ENCODE measurements around the gene STAT4.

The STAT4 gene

DNA sequence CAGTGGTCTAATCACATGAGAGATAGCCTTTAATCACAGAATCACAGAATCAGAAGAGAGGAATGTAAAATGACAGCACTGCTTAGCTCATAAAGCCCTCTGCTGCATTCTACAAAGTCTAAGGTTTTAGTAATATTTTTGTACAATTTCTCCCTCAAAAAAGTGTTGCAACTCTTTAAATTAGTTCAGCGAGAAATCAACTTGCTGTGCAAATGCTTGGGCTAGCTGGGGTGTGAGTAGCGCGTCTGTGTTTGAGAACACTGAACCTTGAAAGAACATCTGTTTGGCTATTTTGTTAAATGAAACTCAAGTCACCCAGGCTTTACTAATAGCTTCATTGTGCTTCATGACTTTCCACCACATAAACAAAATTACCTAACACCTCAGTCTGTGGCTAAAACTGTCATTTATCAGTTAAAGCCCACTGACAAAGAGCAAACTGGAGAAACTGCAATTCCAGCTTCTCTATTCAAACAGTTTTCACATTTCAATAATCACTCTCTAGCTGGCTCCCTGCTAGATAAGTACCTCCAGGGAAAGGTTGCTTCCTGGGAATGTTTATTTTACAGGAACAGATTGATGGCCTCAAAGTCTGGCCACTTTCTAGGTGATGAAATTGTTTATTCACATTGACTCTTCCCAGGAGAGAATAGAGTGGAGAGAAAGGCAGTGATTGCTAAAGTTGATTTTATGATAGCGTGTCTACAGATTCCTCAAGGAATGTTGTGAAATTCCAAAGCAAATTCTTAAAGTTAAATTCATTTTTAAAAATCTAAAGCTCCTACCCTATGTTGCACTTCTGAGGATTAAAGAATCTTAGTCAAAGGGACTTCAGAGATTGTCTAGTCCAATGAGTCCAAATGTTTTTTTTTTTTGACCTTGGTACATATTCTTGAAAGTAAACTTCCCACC, 100.8 kb downstream of the STAT4 start:
- H3K4me3 ChIP-seq = no peak overlapping the region
- H3K27ac ChIP-seq = peak overlapping the region in 1 of 2 donors; percentile 47
- TF ChIP-seq, protein P1, sequence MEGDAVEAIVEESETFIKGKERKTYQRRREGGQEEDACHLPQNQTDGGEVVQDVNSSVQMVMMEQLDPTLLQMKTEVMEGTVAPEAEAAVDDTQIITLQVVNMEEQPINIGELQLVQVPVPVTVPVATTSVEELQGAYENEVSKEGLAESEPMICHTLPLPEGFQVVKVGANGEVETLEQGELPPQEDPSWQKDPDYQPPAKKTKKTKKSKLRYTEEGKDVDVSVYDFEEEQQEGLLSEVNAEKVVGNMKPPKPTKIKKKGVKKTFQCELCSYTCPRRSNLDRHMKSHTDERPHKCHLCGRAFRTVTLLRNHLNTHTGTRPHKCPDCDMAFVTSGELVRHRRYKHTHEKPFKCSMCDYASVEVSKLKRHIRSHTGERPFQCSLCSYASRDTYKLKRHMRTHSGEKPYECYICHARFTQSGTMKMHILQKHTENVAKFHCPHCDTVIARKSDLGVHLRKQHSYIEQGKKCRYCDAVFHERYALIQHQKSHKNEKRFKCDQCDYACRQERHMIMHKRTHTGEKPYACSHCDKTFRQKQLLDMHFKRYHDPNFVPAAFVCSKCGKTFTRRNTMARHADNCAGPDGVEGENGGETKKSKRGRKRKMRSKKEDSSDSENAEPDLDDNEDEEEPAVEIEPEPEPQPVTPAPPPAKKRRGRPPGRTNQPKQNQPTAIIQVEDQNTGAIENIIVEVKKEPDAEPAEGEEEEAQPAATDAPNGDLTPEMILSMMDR (IDR thresholded peaks at IDR 0.05) = no peak
- no peak for DNase-seq (ENCODE audit: low spot score)

DNA sequence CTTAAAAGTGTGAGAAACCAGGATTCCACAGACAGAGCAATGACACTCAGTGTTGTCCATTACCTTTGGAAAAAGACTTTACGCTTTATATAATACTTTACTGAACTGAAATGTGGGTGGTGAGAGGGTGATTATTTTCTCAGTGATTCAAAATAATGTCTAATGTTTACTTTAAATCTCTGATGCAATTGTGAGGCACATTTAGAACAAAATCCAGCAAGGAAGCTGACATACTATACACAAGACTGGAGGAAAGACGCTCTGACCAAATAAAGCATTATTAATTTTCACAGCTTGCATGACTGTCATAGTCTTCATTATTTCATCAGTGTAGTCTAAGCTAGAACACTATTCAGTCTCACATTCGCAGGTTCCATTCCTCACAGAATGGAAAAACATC, 102.7 kb downstream of the STAT4 start:
- TF ChIP-seq, protein P1 (IDR thresholded peaks at IDR 0.05) = no peak
- no peak overlapping the region for H3K4me3 ChIP-seq
- DNase-seq (ENCODE audit: low spot score) = no peak
- H3K27ac ChIP-seq = no peak overlapping the region

DNA sequence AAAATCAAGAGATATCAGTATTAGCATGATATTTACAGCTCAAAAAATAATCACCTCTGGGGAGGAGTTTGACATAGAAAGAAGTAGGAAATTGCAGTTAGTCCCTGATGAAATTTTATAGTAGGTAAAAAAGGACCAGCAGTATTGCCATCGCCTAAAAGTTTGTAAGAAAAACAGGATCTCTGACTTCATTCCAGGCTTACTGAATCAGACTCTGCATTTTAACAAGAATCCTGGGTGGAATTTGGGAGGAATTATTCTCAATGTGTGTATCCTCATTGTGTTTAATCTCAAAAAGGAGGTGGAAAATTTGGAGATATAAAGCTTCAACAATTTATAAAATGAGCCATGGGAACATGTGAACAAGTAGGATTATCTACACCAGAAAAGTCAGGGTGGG, 105.7 kb downstream of the STAT4 start:
- no peak overlapping the region for H3K4me3 ChIP-seq
- H3K27ac ChIP-seq = no peak overlapping the region
- no peak for DNase-seq (ENCODE audit: low spot score)
- TF ChIP-seq, protein P1 (IDR thresholded peaks at IDR 0.05) = no peak

DNA sequence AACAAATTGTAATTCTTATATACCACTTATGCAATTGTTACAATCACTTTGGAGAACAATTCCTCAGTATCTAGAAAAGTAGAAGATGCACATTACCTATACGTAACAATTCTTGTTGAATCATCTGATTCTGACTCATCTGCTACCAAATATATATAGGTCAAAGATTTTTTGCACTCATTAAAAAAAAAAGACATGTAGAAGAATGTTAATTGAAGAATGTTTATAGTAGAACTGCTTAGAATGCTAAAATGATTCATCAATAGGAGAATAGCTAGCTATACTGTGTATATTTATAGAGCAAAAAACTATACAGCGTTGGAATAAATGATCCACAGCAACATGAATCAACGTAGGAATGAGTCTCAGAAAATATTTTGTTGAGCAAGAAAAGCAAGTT, 107.4 kb downstream of the STAT4 start:
- DNase-seq (ENCODE audit: low spot score) = no peak
- TF ChIP-seq, protein P1 (IDR thresholded peaks at IDR 0.05) = no peak
- Histone ChIP-seq H3K4me3 (no peak overlapping the region), H3K27ac (no peak overlapping the region)

DNA sequence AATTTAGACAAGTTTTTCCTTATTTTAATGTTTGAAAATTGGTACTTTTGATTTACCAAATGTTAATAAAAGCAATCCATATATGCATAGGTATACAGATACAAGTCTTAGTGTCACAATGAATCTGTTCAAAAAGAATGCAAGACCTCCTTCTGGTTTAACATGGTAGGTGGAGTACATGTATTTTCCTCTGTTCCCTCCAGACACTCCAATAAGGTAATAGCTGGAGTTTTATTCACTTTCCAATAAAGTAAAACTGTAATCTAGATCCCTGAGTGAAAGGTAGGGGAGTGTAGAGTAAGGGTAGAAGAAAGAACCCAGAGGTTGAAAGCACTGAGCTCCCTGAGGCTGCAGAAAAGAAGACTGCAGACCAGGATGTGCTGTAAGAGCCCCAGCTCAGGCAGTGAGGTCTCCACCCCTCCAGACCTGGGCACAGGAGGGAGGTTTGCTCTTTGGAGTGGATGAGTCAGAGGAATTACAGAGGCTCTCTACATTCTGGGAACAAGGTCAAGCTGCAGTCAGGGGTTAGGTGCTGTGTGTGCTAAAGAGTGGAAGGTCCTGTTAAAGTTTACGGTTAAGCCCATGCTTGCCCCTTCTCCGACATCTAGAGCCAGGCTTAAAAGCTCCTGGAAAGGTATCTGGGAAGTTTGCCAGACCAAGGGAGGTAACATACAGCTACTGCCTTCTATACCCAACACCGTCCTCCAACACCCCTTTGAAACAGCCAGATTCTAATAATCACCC, 109.2 kb downstream of the STAT4 start:
- Histone ChIP-seq H3K27ac (no peak overlapping the region), H3K4me3 (no peak overlapping the region)
- DNase-seq (ENCODE audit: low spot score) = no peak
- TF ChIP-seq, protein P1 (IDR thresholded peaks at IDR 0.05) = no peak

GRCh38 chr2:191039616-191040015, 111.2 kb downstream of the STAT4 start:
- no peak for DNase-seq (ENCODE audit: low spot score)
- H3K27ac ChIP-seq = no peak overlapping the region
- TF ChIP-seq, protein P1 (IDR thresholded peaks at IDR 0.05) = no peak
- no peak overlapping the region for H3K4me3 ChIP-seq
